Superior temporal gyrus (tissue), 1 donor: ENCODE results near the gene WBP4.
"Not testable (repeated sequence)": the region's sequence is repeated elsewhere in the genome, so short reads cannot be mapped to it uniquely, and the experiment has no call there.

ENCODE experiments used
- DNase-seq: peaks from one replicate; pipeline ENCODE4 v3.0.0-alpha.2; 2016; ENCODE audit errors: extremely low spot score

The WBP4 gene, protein sequence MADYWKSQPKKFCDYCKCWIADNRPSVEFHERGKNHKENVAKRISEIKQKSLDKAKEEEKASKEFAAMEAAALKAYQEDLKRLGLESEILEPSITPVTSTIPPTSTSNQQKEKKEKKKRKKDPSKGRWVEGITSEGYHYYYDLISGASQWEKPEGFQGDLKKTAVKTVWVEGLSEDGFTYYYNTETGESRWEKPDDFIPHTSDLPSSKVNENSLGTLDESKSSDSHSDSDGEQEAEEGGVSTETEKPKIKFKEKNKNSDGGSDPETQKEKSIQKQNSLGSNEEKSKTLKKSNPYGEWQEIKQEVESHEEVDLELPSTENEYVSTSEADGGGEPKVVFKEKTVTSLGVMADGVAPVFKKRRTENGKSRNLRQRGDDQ

DNA sequence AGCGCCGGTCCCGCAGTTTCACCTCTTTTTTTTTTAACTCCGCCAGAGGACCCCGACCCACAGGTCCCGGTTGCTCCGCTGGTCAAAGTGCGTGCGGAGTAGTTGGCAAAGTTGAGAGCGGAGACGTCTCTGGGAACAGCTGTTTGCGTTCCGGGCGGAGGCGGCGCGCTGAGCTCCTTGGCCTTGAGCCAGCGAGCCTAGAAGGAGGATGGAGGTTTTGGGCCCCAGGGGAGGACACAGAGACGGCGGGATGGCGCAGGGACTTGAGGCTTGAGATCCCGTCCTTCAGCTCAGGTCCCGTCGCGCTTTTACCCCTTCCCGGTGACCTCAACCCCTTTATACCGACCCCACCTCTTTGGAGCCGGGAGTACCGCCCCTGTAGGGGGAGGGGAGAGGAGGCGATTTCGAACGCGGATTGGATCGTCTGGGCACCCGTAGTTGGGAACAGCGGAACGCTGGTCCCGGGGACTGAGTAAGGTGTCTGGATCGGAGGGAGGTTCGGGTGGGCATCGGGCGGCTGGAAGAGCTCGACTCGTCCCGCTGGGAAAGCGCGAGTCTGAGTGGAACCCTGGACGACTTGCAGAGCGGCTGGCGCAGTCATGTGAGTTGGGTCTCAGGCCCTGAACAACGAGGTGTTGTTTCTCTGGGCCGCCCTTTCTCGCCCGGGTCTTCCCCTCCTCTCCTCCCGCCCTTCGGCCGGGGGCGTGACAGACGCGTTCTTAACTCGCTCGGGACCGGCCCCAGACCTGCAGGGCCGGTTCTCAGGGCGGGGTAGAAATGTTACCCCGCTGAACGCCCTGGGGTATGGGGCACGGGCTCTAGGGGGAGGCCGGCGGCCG, at the start of gene WBP4:
WBP4 (plus strand) TSS at position 435 of the 839 bp plus-strand sequence; CDS start at position 600, 165 bp downstream.
- DNase-seq, result peak; percentile 98

DNA sequence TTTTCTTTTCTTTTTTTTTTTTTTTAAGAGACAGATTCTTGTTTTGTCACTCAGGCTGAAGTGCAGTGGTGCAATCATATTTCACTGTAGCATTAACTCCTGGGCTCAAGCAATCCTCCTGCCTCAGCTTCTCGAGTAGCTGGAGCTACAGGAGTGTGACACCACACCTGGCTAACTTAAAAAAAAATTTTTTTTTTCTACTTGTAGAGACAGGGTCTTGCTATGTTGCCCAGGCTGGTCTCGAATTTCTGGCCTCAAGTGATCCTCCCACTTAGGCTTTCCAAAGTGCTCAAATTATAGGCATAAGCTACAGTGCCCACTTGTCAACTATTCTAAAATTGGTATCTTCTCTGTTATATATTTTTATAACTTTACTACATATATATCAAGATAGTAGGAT, 48.8 kb upstream of the WBP4 start:
- DNase-seq, result no peak

DNA sequence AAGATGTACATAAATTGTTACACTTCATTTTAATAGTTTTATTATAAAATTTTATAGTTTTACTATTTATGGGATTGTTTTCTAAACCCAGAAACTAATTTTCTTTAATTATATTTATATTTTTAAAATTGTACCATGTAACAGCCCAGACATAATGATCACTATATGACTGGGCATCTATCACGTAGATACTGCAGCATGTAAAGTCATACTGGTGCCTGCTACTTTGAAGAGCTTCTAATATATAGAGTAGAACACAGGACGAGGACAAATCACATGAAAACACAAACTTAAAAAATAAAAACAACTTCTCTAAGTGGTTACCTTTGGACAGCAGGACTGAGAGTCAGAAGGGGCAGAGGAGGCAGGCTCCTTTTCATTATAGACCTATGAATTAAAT, 47.5 kb upstream of the WBP4 start:
- DNase-seq, result no peak

DNA sequence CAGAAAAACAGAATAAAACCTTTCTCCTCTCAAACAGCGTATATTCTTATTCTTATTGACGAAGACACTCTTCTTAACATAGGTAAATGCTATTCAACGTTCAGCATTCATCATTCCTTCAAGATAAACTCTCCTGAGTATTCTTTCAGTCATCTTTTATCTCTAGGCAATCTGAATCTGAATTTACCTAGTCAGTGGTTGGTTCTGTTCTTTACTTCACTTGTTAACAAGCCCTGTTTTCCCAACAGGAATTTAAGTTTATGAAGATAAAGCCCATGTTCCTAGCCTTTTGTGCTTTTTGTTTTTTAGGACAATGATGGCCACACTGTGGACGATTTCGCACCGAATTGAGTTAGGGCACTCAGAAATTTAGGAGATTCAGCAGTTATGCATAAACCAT, 45.4 kb upstream of the WBP4 start:
- no peak for DNase-seq

DNA sequence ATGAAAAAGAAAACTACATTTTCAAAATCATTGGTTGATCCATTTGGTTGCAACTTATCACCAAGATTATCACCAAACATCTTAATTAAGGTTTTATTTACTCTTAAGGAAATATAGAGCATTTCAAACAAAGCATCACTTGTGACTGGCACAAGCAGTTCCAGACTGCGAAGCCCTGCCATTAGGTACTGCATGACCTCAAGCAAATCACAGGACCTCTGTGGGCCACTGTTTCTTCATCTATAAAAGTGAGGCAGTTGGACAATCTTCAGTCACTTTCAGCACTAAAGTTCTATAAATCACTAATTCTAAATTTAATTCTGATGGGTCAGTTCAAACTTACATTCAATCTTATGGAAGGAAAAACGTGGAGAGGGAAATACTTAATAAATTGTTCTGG, 44.1 kb upstream of the WBP4 start:
- peak; percentile 58 for DNase-seq

DNA sequence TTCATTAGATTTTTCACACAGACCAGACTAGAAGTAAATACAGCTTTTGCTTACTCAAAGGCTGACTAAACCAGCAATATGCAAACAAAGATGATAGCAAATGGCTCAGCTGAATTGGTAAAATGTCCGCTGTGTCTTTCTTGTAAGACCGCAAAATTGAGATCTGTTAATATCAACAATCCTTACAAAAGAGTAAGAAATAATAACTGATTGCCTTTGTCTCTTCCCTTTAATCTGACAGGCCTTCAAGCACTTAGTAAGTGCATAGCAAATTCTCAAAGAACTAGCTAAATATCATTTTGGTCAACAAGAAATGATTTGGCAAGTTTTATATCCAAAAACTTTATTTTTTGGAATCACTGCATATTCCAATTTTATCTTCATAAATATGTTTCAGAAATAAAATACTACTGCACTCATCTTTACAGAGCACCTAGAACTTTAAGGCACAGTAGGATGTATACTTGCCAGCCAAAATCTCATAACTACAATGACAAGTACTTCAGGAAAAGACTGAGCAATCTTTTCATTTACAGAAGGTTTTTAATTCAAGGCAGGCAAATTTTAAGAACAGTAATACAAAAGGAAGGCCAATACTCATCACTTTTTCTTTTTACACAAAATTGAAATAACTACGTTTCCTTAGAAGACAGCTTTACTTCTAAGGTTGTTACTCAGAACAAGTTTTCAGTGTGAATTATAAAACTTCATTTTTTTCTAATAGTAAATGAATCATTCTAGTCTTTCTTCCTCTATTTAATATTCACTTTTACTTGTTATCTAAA, 43.3 kb upstream of the WBP4 start:
- peak; percentile 54 for DNase-seq

DNA sequence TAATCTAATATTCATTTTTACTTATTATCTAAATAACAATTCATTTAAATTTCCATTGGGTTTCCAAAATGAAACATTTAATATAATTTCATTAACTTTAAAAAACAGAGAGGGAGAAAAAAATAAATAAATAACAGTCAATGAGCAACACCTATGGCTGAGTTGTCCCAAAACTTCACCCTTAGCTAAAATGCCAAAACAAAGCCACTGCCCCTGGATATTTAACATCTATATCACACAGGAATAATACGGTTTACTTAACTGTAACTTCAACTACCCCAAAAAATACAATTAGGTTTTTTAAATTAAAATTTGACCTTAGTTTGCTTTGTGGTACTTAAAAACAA, 42.7 kb upstream of the WBP4 start:
- no peak for DNase-seq

DNA sequence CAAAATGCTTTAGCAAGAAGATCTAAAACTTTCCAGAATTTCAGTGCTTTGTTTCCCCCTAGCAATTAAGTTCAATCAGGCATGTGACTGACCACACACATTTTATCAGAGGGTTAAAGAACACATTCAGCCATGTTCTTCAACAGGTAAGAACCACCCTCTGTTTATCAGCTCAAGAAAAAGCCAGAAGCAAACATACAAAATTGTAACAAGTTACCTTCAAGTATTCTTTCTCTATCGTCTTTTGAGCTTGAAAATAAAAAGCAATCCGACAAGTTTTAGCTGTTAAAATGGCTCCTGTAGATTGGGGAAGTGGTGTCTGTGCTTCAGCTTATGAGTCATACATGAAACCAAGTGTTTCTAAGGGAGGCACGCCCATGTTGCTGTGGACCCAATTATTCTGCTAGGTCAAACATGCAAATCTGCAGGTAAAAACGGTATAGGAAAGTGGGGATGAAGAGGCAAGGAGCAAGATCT, 42.3 kb upstream of the WBP4 start, which contains the start of gene ELF1:
ELF1 (minus strand) TSS at position 306 of the 477 bp plus-strand sequence. CDS start 37,262 bp downstream, outside the sequence.
- peak; percentile 60 for DNase-seq

DNA sequence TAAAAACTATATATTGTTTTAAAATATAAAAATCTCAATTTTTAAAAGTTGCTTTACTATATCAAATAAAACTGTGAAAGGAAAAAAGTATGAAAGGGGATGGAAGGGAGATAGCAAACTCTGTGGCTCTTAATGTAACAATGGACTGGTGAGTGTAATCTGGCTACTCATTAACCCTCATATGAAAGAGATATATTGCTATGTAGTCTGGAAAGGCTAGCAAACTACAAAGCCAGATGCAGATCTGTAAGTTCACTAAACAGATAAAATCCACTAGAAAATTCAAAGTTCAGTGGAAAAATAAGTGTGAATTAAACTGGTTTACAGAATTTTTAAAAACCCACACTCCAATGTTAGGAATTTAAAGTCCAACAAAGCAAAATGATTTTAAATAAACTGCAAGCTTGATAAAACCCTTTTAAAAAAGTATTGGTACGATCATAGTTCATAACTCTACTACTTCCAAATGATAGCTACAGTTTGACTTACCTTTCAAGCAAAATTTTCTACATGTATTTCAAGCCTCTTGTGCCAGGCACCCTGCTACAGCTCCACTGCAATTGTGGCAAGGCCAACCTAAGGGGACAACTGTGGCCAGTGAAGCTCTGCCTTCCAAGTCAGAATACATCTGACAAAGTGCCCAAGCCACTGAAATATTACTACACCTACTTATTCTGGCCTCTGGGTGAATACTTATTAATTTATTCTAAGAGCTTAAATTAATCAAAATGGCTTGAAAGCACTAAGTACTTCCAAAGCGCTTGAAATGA, 41.5 kb upstream of the WBP4 start:
- no peak for DNase-seq

DNA sequence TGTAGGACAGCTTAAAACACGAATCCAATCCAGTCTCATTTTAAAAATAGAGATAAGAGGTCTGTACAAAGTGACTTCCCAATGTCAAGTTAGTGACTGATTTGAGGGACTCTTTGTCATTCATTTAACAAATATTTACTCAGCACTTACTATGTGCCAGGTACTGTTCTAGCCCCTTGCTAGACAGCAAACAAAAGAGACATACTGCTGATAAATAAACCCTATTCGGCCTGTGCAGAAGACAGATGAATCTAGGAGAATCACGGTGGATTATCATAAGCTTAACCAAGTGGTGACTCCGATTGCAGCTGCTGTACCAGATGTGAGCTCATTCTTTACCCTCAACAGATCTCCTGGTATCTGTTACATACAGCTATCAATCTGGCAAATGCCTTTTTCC, 35.8 kb upstream of the WBP4 start:
- no peak for DNase-seq

DNA sequence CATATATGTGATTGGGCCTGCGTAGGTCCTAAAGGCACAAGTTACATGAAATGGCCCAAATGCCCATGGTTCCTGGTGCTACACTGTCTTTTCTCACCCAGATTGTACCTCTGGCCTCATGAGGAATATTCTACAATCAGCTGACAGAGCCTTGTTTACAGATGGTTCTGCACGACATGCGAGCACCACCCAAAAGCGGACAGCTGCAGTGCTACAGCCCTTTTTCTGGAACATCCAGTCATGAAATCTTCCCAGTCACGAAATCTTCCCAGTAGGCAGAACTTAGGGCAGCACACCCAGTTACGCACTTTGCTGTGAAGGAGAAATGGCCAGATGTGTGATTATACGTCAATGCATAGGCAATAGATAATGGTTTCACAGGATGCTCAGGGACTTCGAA, 34.5 kb upstream of the WBP4 start:
- DNase-seq, result no peak

DNA sequence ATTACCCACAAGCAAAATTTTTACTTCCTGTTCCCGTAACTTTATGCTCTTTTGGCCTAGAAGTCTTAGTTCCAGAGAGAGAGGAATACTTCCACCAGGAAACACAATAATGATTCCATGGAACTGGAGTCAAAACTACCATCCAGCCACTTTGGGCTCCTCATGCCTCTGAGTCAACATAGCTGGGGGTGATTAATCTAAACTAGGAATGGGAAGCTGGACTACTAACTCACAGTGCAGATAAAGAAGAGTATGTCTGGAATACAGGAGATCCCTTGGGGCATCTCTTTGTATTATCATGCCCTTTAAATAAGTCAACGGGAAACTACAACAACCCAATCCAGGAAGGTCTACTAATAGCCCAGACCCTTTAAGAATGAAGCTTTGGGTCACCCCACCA, 33.3 kb upstream of the WBP4 start:
- no peak for DNase-seq

DNA sequence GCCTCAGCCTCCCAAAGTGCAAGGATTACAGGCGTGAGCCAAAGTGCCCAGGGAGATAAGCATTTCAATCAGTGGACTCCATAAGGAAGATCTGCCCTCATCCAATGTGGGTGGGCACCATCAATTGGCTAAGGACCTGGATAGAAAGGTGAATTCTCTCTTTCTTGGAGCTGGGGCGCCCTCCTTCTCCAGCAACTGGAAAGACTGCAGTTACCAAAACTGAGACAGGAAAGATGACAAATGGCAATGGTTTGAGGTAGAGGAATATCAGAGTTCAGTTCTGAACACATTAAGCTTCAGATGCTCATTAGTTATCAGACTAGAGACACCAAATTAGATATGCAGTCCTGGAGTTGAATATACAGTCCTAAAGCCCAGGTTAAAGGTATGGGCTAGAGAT, 31.7 kb upstream of the WBP4 start:
- no peak for DNase-seq

DNA sequence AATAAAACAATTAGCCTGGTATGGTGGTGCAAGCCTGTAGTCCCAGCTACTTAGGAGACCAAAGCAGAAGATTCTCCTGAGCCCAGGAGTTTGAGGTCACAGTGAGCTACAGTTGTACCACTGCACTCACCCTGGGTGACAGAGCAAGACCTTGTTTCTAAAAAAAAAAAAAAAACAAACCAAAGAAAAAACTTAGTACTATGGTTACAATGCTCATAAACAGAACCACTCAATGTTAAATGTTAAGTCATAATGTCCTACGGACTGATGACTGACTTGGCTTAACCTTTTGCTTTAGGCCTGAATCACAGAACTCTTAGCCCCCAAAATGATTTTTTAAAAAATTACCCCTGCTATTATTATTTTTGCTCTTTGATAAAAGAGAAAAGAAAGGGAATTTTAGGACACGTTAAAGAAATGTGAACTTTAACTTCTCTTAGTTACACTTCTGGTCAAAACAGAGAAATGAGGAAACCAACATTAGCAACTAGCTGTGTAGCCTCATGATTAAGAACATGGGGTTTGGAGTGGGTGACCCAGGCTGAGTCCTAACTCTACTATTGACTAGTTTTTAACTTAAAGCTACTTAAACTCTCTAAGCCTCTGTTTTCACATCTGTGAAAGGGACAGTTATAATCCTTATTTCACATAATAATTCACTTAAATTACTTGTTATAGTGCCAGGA, 28.5 kb upstream of the WBP4 start:
- no peak for DNase-seq

DNA sequence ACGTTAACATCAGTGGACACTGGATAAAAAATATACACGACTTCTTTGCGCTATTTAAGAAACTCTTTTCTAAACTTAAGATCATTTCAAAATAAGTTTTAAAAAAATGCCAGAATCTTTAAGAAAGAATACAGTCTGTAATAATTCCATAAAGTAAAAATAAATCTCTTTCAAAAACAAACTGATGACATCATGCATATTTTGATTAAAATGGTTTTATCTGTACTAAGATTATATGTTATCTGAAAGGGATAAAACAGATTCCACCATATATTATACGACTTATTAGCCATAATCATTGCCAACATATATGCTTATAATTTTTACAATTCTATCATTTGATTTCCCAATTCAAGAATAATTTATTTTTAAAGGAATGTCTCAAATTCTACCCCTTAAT, 26.9 kb upstream of the WBP4 start:
- no peak for DNase-seq

DNA sequence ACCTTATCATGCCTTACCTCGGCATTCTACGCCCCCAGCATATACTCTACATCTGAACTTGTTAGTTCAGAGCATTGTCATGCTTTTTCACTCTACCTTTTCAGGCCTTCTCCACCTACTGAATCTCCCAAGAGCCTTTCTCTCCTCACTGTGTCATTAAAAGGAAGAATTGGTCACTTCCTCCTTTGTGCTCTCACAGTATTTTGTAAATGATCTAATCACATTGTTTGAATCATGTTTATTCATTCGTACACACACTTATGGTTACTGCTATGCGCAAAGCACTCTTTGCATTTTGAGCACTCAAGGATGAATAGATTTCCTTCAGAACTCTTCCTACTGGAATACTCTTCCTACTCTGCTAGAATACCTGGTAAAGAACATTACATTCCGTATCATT, 26.4 kb upstream of the WBP4 start:
- DNase-seq, result no peak

DNA sequence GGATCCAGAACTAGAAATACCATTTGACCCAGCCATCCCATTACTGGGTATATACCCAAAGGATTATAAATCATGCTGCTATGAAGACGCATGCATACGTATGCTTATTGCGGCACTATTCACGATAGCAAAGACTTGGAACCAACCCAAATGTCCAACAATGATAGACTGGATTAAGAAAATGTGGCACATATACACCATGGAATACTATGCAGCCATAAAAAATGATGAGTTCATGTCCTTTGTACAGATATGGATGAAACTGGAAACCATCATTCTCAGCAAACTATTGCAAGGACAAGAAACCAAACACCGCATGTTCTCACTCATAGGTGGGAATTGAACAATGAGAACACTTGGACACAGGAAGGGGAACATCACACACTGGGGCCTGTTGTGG, 24.8 kb upstream of the WBP4 start:
- DNase-seq, result not testable (repeated sequence)

DNA sequence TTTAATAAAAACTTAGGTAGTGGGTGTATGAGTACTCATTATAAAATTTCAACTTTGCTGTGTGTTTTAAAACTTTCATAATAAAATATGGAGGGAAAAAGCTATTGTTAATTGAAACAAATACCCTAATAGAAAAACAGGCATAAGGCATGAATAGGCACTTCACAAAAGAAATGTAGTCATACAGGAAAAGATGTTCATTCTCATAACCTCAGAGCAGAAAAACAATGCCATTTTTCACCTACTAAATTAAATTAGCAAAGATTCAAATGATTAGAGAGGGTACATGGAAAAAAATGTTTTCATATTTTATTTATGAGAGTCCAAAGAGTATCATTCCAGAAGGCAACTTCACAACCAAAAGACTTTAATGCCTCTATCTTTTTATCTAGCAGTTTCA, 21.6 kb upstream of the WBP4 start:
- DNase-seq, result no peak

DNA sequence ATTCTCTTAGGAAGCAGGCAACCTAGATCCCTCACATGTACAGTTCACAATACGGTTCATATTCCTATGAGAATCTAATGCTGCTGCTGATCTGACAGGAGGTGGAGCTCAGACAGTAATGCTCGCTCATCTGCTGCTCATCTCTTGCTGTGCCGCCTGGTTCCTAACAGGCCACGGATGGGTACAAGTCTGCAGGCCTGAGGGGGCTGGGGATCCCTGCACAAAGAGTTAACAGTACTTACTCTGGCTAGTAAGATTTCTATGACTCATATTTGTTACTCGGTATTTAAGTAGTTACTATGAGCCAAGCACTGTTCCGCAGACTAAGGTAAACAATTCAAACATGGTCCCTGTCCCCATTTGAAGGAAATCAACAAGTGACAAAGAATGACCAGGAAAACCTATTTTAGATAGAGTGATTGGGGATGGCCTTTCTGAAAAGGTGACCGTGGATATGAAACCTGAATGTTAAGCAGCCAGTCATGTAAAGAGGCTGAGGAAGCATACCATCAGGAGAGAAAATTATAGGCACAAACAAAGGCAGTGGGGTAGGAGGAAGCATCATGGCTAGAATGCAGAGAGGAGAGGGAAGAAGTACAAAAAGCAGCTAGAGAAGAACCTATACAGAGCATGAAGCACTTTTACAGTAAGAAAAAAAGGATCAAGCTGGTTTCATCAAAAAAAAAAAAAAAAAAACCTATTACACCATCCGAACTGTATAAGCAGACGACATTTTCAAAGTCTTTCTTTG, 20.6 kb upstream of the WBP4 start:
- DNase-seq, result no peak

DNA sequence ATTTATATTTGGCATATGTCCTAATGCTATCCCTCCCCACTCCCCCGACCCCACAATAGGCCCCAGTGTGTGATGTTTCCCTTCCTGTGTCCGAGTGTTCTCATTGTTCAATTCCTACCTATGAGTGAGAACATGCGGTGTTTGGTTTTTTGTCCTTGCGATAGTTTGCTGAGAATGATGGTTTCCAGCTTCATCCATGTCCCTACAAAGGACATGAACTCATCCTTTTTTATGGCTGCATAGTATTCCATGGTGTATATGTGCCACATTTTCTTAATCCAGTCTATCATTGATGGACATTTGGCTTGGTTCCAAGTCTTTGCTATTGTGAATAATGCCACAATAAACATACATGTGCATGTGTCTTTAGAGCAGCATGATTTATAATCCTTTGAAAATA, 18.9 kb upstream of the WBP4 start:
- not testable (repeated sequence) for DNase-seq
